Measurements from ENCODE around the gene OSBP2.

OSBP2 gene

DNA sequence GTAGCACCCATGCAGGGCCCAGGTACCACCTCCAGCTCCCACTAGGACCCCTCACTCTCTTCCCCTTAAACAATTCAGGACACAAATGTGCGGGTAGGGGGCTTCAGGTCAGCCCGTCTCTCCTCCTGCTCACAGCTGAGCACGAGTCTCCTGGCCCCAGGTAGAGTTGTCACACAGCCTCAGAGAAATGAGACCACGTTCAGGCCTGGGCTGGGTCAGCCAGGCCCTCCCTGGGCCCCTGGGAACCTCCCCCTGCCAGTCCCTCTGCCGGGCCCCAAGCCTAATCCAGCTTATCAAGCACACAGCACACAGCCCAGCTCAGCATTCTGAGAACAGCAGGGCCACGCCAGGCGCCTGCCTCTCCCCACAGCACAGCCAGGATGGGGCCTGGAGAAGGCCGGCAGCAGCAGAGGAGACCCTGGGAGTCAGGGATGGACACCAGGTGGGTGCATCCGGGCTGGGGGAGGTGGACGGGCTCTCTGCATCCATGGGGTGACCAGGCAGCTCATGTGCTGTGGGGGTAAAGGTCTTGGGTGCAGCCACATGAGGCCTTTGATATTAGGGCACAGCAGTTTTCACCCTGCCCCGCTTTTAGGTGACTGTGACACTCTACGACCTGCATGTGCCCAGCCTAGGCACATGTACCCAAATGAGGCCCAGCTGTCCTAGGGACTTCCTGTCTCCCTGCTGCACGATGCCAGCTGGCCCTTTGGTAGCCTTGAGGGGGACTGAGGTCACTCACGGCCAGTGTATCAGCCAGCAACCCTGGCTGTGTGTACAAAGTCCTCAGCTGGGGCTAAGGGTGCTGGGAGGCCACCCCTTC lies 186.9 kb downstream of the OSBP2 start:
- DNase-seq (ENCODE audit: low read depth) = no peak

DNA sequence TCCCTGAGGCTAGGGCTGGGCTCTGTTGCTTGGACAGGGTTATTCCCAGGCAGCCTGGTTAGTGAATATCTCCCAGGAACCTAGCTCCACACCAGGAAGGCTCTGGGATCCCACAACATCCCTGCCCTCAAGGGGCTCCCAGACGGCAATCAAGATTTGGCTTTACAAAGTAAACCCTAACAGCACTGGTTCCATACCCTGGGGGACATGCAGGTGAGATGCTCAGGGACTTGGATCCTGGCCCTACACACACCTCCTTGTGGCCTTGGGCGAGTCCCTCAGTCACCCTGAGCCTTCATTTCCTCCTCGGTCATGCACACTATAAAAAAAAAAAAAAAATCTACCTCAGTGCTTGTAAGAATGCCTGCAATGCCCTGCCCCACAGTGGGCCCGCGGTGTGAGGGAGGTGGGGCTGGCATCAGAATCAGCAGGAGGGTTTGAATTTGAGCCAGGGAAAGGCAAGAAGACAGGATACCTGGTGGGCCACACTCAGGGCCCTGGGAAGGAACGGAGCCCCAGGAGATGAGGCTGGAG lies 187.6 kb downstream of the OSBP2 start:
- DNase-seq (ENCODE audit: low read depth) = no peak

DNA sequence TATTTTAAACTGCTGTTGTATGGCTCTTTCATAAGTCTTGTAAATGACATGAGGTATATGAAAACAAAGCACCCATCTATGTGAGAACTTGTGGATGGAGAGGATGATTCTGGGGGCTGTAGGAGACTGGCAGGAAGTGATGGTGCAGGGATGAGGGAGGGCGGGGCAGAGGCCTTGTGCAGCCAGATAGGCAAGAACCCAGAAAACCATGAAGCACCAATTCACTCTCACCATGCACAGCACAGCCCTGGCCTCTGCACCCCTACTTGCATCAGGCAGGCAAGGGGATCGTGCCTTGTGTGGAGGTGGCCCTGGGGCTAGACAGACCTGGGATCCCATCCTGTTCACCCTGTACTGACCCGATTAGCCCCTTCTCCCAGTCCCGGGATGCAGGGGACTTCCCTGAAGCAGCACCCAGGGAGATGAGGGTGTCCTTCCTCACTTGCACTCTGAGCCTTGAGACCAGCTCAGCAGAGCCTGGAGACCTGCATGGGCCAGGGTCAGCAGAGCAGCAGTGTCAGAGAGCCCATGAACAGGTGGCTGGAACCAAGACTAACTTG lies 188.4 kb downstream of the OSBP2 start:
- no peak for DNase-seq (ENCODE audit: low read depth)

DNA sequence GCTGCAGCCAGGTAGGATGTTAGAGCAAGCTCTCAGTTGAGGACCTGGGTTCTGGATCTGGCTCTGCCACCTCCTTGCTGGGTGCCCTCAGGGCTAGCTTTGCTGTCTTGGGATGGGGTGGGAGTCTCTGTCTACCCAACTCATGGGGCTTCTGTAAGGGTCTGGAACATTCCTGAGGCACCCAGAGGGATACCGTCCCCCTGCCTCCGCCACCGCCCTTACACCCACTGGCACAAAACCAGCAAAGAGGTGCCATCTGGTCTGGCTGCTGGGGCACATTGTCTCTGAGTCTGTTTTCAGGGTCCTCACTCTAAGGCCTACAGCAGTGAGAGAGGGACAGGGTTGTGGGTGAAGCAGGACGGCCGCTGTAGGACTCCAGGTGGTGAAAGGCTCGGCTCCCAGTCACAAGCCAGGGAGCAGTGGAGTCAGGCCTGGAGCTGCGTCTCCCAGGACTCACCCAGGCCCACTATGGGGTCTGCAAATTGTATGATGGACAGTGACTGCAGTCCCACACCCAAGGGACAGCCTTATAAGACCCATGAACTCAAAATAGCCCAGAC lies 189.0 kb downstream of the OSBP2 start:
- no peak for DNase-seq (ENCODE audit: low read depth)

DNA sequence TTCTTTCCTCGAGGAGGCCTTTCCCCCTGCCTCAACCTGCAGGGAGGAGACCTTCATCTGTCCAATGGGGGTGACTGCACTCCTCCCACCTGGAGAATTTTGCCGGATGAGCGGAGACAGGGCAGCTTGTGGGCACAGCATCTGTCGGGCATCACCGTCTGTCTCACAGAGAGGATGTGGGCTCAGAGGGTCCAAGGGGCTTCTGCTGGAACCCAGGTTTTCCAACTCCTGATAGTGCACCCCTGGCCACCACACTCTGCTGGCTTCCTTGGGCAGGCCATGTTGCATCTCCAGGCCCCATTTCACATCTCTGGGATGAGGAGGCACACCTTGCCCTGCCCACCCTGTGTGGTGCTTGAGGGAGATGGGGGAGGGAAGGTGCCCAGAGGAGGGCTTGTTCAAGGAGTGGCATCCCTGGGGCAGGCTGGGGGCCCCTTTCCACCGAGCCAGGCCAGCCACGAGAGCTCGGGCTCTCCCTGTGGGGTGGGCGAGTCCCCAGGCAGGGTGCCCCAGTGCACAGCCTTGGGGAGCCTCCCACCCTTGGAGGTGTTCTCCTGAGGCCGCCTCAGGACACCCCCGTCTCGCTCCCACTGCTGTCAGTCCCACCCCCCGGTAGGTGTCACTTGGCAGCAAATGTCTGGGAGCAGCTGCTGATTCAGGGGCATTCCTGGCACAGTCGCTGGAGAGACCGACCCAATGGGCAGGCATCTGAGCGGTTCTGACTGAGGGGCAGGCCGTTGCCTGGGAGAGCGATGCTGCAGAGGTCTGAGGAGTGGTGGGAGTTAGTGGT lies 189.7 kb downstream of the OSBP2 start:
- no peak for DNase-seq (ENCODE audit: low read depth)

DNA sequence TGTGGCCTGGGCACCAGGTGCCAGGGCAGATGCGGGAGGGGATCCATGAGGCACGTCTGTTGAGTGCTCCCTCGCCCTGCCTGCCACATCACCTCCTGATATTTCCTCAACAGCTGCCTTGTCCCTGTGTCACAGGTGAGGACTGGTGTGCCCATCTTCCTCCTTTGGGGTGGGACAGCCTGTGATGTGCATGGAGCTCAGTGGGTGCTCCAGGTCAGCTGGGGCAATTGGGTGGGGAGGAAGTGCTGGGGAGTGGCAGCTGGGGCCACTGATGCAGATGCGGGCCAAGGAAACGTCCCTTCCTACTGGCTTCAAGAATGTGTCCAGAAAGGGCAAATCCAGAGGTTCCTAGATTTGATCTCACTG lies 190.3 kb downstream of the OSBP2 start:
- no peak for DNase-seq (ENCODE audit: low read depth)

DNA sequence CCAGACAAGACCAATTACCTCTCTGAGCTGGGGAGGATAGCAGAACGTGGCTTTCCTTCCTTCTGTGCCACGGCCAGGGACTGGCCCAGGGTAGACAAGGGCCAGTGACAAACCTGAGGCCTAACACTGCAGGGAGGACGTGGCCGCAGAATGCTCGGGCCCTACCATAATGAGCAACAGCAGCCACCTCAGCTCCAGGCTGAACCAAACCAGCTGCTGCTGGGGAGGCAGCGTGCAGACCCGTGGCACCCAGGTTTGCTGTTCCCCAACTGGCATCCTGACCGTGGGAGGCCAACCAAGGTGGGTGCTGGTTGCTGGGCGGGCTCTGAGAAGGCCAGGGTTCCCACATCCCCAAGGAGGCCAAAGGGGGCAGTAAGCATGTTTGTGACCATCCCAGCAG lies 190.9 kb downstream of the OSBP2 start:
- no peak for DNase-seq (ENCODE audit: low read depth)

DNA sequence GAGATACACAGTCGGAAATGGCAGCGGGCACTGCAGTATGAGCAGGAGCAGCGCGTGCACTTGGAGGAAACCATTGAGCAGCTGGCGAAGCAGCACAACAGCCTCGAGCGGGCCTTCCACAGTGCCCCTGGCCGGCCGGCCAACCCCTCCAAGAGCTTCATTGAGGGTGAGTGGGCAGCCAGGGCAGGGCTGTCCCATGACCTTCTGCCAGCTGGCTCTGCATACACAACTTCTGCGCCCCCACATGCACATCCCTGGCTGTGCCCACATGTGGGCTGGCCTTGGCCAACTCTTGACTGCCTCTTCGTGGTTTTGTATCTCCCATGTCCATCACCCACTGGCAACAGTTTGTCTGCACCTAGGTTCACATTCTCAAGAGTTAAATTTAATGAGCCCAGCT lies 192.8 kb downstream of the OSBP2 start:
- no peak for DNase-seq (ENCODE audit: low read depth)

DNA sequence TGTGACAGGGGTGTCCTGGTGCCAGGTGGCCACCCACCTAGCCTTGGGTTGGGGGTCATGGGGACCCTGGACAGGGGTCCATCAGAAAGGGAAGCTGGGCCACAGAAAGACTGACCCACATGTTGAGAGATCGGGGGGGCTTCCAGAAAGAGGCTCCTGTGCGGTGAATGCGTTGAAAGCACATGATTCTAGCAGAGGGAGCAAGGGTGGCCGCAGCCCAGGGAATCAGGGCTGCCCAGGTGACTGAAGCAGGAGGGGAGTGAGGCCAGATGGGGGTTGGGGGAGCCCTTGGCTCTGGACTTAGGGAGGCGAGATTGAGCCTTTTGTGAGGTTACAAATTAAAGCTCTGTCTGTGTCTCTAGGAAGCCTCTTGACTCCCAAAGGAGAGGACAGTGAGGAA lies 193.2 kb downstream of the OSBP2 start:
- DNase-seq (ENCODE audit: low read depth) = no peak

DNA sequence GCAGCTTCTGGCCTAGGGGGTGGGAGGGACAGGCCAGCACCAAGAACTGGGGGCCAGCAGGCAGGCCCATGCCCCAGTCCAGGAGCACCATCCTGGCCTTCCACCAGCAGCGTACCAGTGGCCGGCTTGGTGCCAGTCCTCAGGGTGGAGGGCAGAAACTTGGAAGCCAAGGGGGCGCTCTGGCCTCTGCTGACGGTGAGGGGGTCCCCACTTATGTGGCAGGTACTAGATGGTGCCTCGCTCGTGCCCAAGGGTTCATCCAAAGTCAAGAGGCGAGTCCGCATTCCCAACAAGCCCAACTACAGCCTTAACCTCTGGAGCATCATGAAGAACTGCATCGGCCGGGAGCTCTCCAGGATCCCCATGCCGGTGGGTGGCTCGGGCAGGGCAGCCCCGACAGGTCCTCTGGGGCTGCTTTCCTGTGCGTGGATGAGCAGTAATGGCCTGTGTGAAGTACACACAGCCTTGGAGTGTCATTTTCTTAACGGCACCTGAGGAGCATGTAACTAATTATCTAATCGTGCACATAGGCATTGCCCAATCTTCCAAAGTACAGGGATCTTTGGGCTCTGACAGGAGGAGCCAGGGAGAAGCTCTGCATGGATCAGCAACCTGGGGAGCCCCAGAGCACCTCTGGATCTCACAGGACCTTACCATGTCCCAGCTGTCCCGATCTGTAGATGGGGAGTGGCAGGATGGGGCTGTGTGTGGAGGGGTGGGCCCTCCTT lies 194.8 kb downstream of the OSBP2 start:
- no peak for DNase-seq (ENCODE audit: low read depth)

DNA sequence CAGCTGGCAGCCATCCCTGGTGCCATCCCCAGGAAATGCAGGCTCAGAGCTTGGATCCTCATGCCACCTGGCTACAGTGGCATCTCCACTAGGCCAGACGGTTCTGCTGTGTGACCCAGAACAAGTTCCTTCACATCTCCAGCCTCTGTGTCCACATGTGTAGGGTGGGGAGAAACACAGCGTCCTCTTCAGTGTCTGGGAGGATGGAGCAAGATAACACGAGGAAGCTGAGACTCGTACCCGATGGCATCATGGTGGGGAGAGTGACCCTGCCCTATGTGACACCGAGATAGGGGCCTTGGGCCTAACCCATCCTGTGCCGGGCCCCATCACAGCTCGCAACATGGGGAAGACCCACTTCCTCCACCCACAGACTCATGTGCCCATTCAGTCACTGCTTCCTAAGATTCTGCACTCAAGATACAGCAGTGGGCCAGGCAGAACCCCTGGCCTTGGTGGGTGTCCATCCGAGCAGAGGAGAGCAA lies 195.4 kb downstream of the OSBP2 start:
- no peak for DNase-seq (ENCODE audit: low read depth)

DNA sequence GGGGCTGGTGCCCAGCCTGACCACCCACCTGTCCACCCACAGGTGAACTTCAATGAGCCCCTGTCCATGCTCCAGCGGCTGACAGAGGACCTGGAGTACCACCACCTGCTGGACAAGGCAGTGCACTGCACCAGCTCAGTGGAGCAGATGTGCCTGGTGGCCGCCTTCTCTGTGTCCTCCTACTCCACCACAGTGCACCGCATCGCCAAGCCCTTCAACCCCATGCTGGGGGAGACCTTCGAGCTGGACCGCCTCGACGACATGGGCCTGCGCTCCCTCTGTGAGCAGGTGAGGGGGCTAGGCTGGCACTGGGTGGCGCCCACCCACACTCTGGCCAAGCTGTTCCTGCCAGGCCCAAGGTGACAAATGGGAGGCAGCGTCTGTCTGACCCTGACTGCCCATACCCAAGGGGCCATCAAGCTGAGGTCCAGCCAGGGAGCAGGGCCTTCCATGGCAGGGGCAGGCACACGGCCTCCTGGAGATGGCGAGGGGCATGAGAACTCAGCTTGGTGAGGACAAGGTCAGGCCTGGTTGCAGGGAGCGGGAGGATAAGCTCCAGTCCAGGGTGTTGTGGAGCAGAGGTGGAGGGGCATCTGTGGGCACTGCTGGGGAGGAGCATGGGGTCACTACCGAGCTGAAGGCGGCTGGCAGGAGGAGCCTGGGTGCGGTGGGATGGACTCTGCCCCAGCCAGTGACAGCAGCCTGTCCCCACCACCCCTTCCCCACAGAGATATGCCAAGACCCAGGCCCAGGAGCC lies 196.2 kb downstream of the OSBP2 start:
- peak; percentile 19 for DNase-seq (ENCODE audit: low read depth)

DNA sequence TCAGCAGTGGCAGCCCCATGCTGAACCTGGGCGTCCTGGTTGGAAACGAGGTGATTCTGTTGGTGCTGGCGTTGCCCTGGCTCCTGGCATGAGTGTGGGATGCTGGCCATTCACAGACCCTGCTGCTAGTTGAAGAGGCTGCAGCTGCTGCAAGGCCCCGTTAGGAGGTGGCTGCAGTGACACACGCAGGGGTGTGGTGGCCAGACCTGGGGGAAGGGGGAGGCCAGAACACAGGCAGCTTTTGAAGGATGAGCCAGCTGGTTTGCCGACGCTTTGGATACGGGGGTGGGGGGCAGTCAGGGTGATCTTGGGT lies 196.7 kb downstream of the OSBP2 start:
- DNase-seq (ENCODE audit: low read depth) = no peak

DNA sequence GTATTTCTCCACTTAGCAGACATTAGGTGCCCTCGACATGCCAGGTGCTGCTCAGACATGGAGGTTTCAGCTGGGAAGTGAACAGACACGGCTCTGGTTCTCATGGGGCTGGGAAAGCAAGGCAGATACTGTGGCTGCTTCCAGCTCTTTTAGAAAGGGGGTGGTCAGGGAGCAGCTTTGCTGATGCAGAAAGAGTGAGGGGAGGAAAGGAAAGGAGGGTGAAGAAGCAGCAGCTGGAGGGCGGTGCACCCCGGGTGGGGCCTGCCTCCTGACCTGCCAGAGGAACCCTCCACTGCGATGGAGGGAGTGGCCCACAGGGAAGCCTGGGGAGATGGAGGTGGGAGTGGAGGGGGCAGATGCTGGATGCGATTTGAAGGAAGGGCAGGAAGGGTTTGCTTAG lies 197.1 kb downstream of the OSBP2 start:
- no peak for DNase-seq (ENCODE audit: low read depth)

DNA sequence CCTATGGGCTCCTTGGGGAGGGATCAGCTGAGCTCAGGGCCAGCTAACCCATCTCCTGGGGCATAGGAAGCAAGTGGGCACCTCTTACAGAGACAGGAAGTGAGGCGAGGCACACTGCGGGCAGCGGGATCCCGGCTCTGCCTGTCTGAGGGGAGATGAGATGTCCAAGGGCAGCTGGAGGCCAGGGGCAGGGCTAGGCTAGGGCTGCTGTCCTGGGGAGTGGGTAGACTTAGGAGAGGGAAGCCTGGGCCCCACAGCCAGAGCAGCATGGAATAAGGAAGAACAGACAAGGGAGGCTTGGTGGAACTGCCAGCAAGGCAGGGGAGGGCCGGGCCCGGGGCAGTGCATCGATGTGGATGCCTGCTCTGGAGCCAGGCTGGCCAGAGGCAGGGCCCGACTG lies 197.6 kb downstream of the OSBP2 start:
- DNase-seq (ENCODE audit: low read depth) = no peak

DNA sequence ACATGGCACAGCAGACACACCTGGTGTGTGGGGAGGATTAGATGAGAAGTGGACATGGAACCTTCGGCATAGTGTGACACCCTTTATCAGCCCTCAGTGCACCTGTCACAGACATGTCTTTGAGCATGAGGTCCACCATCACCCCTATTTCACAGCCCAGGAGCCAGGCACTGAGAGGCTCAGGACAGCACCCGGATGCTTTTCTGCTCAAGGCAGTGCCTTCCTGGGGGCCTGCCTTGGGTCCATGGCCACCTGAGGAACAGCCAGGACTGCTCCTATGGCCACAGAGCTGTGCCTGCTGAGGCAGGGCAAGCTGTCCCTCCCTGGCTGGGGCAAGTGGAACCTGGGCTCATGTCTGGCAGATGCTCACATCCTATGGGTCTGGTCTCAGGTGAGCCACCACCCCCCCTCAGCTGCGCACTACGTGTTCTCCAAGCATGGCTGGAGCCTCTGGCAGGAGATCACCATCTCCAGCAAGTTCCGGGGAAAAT lies 198.1 kb downstream of the OSBP2 start:
- DNase-seq (ENCODE audit: low read depth) = no peak

DNA sequence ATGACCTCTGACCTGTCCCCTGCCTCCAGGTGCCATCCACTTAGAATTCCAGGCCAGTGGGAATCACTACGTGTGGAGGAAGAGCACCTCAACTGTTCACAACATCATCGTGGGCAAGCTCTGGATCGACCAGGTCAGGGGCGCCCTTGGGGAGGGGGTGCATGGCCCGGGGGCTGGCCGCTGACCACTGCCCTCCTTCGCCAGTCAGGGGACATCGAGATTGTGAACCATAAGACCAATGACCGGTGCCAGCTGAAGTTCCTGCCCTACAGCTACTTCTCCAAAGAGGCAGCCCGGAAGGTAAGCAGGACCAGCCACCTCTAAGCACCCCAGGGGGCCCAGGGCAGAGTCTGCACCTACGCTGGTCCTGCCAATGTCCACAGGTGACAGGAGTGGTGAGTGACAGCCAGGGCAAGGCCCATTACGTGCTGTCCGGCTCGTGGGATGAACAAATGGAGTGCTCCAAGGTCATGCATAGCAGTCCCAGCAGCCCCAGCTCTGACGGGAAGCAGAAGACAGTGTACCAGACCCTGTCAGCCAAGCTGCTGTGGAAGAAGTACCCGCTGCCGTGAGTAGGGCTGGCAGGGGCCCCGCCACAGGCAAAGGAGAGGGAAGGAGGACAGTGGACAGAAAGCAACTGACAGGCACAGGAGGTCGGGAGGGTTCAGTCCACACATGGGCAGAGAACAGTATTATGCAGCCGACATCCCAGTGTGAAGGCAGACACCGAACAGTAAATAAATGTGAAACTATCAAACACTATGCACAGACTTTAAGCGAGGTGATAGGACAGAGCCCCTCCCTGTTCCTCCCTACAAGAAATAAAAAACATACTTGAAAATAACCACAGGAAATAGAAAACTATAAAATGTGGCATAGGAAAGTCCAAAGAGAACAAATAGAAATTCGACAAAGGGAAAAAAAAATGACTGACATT lies 199.0 kb downstream of the OSBP2 start:
- no peak for DNase-seq (ENCODE audit: low read depth)

DNA sequence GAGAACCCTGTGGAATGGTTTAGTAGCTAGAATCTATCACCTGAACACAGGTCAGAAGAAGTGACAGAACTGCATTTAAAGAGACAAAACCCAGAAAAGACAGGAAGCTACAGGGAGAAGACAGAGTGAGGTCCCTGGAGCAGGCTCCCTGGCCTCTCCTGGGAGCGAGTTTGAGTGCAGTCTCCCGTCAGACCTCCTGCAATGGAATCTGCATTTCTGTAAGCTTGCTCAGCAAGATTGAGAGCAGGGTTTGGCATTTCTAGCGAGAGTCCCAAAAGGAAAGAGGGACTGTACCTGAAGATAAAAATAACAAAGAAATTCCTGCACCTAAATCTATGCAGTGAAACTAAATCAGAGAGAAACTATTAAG lies 199.7 kb downstream of the OSBP2 start:
- no peak for DNase-seq (ENCODE audit: low read depth)

DNA sequence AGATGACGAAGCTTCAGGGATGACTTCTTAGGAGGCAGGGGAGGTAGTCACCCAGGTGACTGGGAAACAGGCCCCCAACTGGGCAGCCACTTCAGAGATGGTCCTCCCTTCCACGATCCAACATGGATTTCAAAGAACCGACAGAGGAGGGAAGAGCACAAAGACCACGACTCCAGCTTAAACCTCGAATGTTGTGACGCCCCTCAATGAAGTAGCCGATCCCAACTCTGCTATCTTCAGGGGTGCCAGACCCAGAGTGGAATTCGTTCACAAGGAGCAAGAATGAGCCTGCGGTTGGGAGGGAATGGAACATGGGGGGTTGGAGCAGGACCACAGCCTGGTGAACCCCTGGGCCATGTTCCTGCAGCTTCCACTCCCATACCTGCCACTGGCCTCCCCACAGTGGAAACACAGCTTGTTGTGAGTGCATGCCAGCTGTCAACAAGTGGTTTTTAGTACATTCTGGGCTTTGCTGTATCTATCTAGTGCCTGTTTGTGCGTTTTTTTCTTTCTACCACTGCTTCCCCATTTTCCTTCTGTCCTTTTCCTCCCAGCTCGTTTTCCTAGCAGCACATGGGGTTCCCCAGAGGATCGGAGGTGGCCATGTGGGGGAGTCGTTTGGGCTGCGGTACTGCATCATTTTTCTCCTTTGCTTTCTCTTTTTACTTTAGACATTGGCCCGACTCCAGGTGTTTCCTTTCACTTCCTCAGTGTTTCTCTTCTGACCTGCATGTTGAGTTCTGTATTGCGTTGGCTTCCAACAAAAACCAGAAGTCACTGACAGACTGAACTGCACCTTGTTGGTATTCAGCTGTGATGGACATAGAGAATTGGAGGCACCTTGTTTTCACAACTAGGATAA lies 208.1 kb downstream of the OSBP2 start:
- no peak for DNase-seq (ENCODE audit: low read depth)

Data from activated T-cell treated with anti-CD3 and anti-CD28 coated beads for 48 hours (primary cell).